COLO668 (cell line): ENCODE data around the gene RPS6KA1.

Source experiments
- DNase-seq: peaks from one replicate; lab custom pipeline; 2025; ENCODE audit not compliant: unreplicated experiment; lab: John Stamatoyannopoulos, UW

Gene RPS6KA1

GRCh38 chr1:26530895-26531598, 1.5 kb downstream of the RPS6KA1 start:
- peak; percentile 91 for DNase-seq

GRCh38 chr1:26531651-26532131, 2.1 kb downstream of the RPS6KA1 start:
- DNase-seq: peak; percentile 98

DNA sequence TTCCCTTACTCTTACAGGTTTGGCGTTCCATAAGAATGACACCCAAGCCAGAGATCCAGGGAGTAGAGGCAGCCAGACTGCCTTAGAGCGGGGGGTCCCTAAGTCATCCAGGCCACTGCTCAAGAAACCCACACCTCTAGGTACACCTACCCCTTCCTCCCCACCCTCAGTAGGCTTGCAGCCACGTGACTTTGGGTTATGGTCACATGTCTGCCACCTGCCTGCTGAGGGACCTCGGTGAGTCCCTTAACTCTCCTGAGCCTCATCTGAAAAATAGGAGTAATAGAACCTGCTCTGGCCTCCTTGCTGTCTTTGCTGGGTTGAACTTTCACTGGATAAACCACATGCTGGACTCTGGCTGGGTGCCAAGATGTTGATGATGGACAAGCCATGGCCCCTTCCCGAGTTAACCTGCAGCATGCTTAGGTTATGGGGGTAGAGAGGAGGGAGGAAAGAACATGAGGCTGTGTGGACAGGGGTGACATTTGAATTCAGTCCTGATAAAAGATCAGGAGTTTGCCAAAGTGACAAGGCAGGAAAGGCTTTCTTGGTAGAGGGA, 4.5 kb downstream of the RPS6KA1 start:
- peak; percentile 21 for DNase-seq

GRCh38 chr1:26535201-26535600, 5.6 kb downstream of the RPS6KA1 start:
- DNase-seq: peak; percentile 39

- no peak for DNase-seq
Observed at GRCh38 chr1:26536081-26536480, 6.5 kb downstream of the RPS6KA1 start.

DNA sequence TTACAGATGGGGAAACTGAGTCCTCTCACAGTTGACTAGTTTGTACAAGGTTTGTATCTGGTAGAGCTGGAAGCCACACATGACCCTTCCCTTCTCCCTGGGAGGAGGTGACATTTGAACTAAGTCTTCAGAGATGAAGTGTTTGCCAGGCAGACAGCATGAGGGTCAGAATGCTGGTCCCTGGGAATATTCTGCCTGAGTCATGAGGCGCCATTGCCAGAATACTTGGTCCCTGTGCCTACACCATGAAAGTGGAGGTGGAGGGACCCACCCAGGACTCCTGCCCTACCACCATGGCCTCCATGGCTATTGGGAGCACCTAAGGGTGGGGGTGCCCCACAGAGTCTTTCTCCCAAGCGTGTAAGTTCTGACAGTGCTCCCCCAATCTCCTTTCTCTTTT, 7.0 kb downstream of the RPS6KA1 start:
- DNase-seq: no peak

DNA sequence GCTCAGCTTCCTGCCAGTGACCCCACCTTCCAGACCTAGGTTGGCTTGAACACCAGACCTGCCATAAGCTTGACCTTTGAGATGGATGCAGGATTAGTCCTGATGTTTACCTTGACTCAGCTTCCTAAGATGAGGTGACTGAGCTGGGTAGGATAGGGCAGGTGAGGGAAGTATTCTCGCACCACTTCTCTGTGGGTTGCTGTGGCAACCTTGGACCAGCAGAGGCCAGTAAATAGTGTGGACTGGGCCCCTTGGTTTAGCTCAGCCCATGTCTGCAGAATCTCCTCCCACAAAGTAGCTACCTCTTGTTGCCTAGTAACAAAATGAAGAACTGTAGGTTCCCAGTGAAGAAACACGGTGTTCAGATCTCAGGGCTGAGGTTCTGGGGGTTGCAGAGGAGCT, 8.4 kb downstream of the RPS6KA1 start:
- DNase-seq: peak; percentile 55

DNA sequence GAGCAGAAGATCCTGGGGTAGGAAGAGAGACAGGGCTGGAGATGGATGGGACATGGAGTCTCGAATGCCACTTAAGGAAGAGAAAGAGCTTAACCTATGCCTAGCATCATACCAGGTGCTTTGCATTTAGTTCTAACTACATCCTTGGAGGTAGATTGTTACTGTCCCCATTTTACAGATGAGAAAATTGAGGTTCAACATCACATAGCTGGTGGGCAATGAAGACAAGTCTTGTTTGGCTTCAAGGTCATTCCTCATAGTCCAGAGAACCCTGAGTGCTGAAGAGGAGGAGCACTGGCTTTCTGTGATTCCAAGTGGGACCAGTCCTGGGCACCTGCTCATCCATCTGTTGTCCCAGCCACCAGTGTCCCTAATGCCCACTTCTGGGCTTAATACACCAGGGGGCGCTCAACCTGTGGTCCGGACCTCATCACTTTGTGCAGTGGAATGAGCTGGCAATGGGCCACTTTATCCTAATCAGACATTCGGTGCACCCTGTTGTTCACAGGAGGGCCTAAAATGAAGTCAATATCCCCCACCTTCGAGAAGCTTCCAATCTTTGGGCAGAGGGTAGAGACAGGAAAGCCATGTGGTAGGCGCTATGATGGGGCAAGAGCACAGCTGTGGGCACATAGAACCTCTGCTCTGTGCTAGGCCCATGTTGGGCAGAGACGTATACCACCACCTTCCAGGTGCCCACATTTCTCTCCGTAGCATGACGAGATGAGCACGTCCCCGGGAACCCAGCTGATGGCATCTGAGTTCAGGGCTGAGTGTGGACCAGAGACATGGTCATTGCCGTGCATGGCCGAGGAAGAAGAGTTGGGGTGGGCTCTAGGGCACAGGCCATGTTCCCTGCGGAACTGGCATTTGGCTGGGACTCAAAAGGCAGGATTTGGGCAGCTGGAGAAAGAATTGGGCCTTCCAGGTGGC, 9.2 kb downstream of the RPS6KA1 start:
- peak; percentile 56 for DNase-seq

GRCh38 chr1:26539722-26540121, 10.2 kb downstream of the RPS6KA1 start:
- DNase-seq: no peak

- DNase-seq: no peak
Observed at GRCh38 chr1:26540351-26540750, 10.8 kb downstream of the RPS6KA1 start.

DNA sequence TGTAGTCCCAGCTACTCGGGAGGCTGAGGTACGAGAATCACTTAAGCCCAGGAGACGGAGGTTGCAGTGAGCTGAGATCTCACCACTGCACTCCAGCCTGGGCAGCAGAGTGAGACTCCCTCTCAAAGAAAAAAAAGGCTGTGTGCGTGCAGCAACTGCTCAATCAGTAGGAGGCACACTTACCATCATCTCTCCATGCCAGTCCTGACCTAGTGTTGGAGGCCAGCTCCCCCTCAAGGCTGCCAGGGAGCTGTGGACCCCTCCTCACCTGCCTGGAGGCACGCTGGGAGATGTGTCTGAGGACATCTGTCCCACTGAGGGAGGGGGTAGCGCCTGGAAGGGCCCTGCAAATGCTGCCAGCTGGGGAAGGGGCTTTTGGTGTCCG, 11.9 kb downstream of the RPS6KA1 start:
- no peak for DNase-seq

- DNase-seq: peak; percentile 74
Observed at GRCh38 chr1:26541816-26542711, 12.5 kb downstream of the RPS6KA1 start.

- no peak for DNase-seq
Observed at GRCh38 chr1:26542771-26543451, 13.3 kb downstream of the RPS6KA1 start.

- DNase-seq: no peak
Observed at GRCh38 chr1:26543462-26543861, 13.9 kb downstream of the RPS6KA1 start.

DNA sequence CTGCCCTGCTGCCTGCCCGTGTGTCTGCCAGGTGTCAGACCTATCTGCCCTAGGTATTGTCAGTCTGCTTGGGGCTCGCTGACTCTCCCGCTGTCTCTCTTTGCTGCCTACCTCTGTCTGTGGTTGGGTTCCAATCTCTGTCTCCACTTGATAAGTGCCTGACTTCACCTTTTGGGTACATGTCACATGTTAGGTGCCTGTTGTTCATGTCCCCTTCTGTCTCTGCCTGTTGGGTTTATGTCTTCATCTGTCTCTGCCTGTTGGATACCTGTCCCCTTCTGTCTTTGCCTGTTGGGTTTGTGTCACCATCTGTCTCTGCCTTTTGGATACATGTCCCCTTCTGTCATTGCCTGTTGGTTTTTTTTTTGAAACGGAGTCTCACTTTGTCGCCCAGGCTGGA, 14.6 kb downstream of the RPS6KA1 start:
- DNase-seq: no peak

DNA sequence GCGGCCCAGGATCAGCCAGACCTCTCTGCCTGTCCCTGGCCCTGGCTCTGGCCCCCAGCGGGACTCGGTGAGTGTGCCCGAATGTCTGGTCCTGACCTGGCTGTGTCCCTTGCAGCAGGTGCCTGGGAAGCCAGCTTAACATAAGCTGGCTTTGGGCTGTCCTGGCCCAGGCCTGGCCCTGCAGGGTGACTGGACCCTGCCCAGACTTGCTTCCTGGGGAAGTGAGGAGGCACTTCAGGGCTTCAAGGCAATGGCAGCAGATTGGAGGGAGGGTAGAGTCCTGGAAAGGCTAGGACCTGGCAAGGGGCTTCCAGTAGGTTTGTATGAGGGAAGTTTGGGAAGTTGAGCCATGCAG, 16.4 kb downstream of the RPS6KA1 start:
- DNase-seq: no peak

GRCh38 chr1:26546375-26546774, 16.8 kb downstream of the RPS6KA1 start:
- no peak for DNase-seq

DNA sequence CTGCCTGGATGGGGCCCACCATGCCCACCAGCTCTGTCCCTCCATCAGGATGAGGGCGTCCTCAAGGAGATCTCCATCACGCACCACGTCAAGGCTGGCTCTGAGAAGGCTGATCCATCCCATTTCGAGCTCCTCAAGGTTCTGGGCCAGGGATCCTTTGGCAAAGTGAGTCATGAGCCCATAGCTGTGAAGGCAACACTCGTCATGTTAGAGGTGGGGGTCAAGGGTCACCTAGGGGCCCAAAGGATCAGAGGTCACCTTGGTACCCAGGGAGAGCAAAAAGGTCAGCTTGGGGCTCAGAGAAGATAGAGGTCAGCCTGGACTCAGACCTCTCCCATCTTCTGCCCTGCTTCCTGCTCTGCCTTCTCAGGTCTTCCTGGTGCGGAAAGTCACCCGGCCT, 17.3 kb downstream of the RPS6KA1 start:
- no peak for DNase-seq

GRCh38 chr1:26548841-26549240, 19.3 kb downstream of the RPS6KA1 start:
- no peak for DNase-seq

GRCh38 chr1:26550946-26551345, 21.4 kb downstream of the RPS6KA1 start:
- DNase-seq: no peak
